SK-N-SH (cell line): Measurements from ENCODE around the gene CMBL.

Source experiments
- EP300 ChIP-seq, 2 experiments: IDR thresholded peaks; 2 replicates each; pipeline versions ENCODE4 v1.4.0 to v1.6.1; 2012; ENCODE audit warnings: borderline replicate concordance in 1 of 2, low read depth in 1 of 2, low read length in 1 of 2
- TF ChIP-seq, protein P1 (sequence below): fragments of 200-600 bp; sonication (generic); IDR thresholded peaks from 2 replicates; pipeline ENCODE4 v1.6.1; 2017; ENCODE audit warnings: antibody characterized with exemption, mild to moderate bottlenecking, moderate library complexity

DNA sequence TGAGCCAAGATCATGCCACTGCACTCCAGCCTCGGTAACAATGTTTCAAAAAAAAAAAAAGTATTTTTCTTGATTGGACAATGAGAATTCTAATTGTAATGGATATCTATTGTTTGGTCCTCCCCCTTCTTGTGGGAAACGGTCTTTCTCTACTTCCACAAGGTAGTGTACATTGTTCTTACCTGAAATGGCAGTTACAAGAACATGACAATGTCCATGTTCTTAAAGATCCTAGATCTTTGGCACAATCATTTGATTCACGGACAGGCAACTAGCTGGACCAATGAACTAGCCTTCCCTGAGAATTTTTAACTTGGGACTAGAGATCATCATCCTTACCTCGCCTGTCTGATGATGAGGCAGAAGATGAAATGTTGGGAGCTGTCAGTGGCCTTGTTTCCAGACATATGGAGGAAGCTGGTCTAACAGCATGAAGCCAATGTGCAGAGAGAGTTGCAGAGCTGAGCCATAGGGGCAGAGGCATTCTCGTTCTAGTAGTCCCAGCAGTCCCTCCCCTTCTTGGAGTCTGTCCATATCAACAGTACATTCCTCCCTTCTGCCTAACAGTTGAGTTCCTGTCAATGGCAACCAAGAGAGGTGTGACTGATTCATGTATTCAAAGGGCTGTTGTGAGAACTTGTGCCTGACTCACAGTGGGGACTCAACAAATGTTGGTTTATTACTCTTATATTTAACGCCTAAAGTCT, 43.6 kb upstream of the CMBL start:
- TF ChIP-seq, protein P1, sequence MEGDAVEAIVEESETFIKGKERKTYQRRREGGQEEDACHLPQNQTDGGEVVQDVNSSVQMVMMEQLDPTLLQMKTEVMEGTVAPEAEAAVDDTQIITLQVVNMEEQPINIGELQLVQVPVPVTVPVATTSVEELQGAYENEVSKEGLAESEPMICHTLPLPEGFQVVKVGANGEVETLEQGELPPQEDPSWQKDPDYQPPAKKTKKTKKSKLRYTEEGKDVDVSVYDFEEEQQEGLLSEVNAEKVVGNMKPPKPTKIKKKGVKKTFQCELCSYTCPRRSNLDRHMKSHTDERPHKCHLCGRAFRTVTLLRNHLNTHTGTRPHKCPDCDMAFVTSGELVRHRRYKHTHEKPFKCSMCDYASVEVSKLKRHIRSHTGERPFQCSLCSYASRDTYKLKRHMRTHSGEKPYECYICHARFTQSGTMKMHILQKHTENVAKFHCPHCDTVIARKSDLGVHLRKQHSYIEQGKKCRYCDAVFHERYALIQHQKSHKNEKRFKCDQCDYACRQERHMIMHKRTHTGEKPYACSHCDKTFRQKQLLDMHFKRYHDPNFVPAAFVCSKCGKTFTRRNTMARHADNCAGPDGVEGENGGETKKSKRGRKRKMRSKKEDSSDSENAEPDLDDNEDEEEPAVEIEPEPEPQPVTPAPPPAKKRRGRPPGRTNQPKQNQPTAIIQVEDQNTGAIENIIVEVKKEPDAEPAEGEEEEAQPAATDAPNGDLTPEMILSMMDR, result no peak
- TF ChIP-seq EP300 (IDR thresholded peaks at IDR 0.05; ENCODE audit: borderline replicate concordance in 1 of 2, low read depth in 1 of 2, low read length in 1 of 2), result no peak
